Daoy (cell line): ENCODE results near the gene SEC61A1. TPM values are rescaled to one million over a fixed set of nuclear protein-coding genes. Genes with fewer than 3 reads are reported as not detected.
A peak's percentile ranks its signal among the peaks of the same experiment; 100 is the strongest.

Experiments used
- DNase-seq: peaks from one replicate; pipeline ENCODE4 v3.0.0-alpha.2; 2015; ENCODE audit warnings: low read depth
- total RNA-seq: library from RNA; depleted of rRNA; stranded (reverse); fragments of >200 nt; shearing (Covaris generic); gene quantifications from 2 replicates; pipeline ENCODE4 v1.2.3, GENCODE V29; 2014

The SEC61A1 gene
- total RNA-seq, 1 experiment from 2014 or later: 235 TPM

GRCh38 chr3:128077665-128078064 lies 25.4 kb downstream of the SEC61A1 start:
- DNase-seq: no peak

- no peak for DNase-seq
Observed at GRCh38 chr3:128078322-128078721, 26.1 kb downstream of the SEC61A1 start.

GRCh38 chr3:128078875-128079274 lies 26.6 kb downstream of the SEC61A1 start:
- no peak for DNase-seq

- no peak for DNase-seq
Observed at GRCh38 chr3:128079823-128080222, 27.6 kb downstream of the SEC61A1 start.

- peak; percentile 81 for DNase-seq
Observed at GRCh38 chr3:128080323-128081080, 28.3 kb downstream of the SEC61A1 start.

GRCh38 chr3:128081226-128081625 lies 29.0 kb downstream of the SEC61A1 start:
- DNase-seq: no peak

- no peak for DNase-seq
Observed at GRCh38 chr3:128081846-128082245, 29.6 kb downstream of the SEC61A1 start.

- no peak for DNase-seq
Observed at GRCh38 chr3:128082546-128082945, 30.3 kb downstream of the SEC61A1 start.

GRCh38 chr3:128083396-128083795 lies 31.2 kb downstream of the SEC61A1 start:
- no peak for DNase-seq

GRCh38 chr3:128083980-128084674 lies 31.9 kb downstream of the SEC61A1 start:
- DNase-seq: no peak

GRCh38 chr3:128084675-128085021 lies 32.4 kb downstream of the SEC61A1 start:
- no peak for DNase-seq

GRCh38 chr3:128089135-128089534 lies 36.9 kb downstream of the SEC61A1 start:
- no peak for DNase-seq

GRCh38 chr3:128091586-128091985 lies 39.3 kb downstream of the SEC61A1 start:
- DNase-seq: no peak

GRCh38 chr3:128094295-128095151 lies 42.3 kb downstream of the SEC61A1 start:
- DNase-seq: peak; percentile 27

- peak; percentile 76 for DNase-seq
Observed at GRCh38 chr3:128095222-128095703, 43.0 kb downstream of the SEC61A1 start.

- no peak for DNase-seq
Observed at GRCh38 chr3:128098234-128098633, 46.0 kb downstream of the SEC61A1 start.

- DNase-seq: no peak
Observed at GRCh38 chr3:128100161-128100560, 47.9 kb downstream of the SEC61A1 start.

- DNase-seq: no peak
Observed at GRCh38 chr3:128100638-128101037, 48.4 kb downstream of the SEC61A1 start.

GRCh38 chr3:128103136-128103676 lies 51.0 kb downstream of the SEC61A1 start:
- DNase-seq: no peak

GRCh38 chr3:128107834-128108233 lies 55.6 kb downstream of the SEC61A1 start:
- no peak for DNase-seq

- no peak for DNase-seq
Observed at GRCh38 chr3:128111147-128111546, 58.9 kb downstream of the SEC61A1 start.
